GM13977 (cell line): Measurements from ENCODE around the gene DPM3.

Experiments used
- DNase-seq: peaks from one replicate; pipeline ENCODE4 v3.0.0; 2012; ENCODE audit warnings: low spot score
- in situ Hi-C: fragments of 300-500 bp; cut with MboI; formaldehyde crosslinking; loops from one replicate; pipeline ENCODE4 v1.12.0; 2022; ENCODE audit warnings: low sequenced_read_pairs, low pct_unique_long_range_greater_than_20kb, mixed read lengths, inconsistent platforms; ENCODE audit not compliant: unreplicated experiment
- TF ChIP-seq, protein P1 (sequence below): IDR thresholded peaks from 2 replicates; pipeline ENCODE4 v1.5.1; 2012; ENCODE audit warnings: mild to moderate bottlenecking, control low read depth; ENCODE audit not compliant: insufficient read depth; ENCODE audit errors: extremely low read depth, missing control alignments

Gene DPM3

DNA sequence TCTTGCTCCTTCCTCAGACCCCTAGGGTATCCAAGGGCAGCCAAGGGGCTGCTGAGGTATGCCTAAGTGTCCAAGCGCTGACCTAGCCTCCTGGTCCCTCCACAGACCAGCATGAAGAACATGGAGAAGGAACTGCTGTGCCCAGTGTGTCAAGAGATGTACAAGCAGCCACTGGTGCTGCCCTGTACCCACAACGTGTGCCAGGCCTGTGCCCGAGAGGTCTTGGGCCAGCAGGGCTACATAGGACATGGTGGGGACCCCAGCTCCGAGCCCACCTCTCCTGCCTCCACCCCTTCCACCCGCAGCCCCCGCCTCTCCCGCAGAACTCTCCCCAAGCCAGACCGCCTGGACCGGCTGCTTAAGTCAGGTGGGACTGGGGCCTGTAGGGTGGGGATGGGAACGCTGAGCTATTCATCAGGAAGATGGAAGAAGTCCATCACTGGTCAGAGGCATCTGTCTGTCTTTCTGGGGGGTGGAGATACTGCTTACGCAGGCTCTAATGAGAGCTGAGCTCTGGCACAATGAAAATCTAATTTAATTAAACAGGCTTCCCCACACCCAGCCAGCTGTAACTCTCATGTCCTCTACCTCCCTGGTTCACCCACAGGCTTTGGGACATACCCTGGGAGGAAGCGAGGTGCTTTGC is 35.1 kb upstream of the DPM3 start:
- TF ChIP-seq, protein P1, sequence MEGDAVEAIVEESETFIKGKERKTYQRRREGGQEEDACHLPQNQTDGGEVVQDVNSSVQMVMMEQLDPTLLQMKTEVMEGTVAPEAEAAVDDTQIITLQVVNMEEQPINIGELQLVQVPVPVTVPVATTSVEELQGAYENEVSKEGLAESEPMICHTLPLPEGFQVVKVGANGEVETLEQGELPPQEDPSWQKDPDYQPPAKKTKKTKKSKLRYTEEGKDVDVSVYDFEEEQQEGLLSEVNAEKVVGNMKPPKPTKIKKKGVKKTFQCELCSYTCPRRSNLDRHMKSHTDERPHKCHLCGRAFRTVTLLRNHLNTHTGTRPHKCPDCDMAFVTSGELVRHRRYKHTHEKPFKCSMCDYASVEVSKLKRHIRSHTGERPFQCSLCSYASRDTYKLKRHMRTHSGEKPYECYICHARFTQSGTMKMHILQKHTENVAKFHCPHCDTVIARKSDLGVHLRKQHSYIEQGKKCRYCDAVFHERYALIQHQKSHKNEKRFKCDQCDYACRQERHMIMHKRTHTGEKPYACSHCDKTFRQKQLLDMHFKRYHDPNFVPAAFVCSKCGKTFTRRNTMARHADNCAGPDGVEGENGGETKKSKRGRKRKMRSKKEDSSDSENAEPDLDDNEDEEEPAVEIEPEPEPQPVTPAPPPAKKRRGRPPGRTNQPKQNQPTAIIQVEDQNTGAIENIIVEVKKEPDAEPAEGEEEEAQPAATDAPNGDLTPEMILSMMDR = no peak
- in situ Hi-C loops = no loop called here
- DNase-seq = peak; percentile 21

GRCh38 chr1:155174324-155175280 is 34.3 kb upstream of the DPM3 start:
- TF ChIP-seq, protein P1 = no peak
- in situ Hi-C loops = no loop called here
- DNase-seq = peak; percentile 53

- in situ Hi-C loops = no loop called here
- TF ChIP-seq, protein P1 = no peak
- peak; percentile 83 for DNase-seq
Observed at GRCh38 chr1:155173478-155174323, 33.4 kb upstream of the DPM3 start, which contains the start of gene TRIM46. TRIM46 (plus strand) TSS chr1:155173849; CDS start chr1:155173967, 118 bp downstream.

GRCh38 chr1:155172732-155173477 is 32.6 kb upstream of the DPM3 start, which contains the start of gene KRTCAP2:
KRTCAP2 (minus strand) TSS chr1:155173304; CDS start chr1:155173224, 80 bp downstream.
- in situ Hi-C loops = no loop called here
- TF ChIP-seq, protein P1 = peak; percentile 95
- DNase-seq = peak; percentile 98

DNA sequence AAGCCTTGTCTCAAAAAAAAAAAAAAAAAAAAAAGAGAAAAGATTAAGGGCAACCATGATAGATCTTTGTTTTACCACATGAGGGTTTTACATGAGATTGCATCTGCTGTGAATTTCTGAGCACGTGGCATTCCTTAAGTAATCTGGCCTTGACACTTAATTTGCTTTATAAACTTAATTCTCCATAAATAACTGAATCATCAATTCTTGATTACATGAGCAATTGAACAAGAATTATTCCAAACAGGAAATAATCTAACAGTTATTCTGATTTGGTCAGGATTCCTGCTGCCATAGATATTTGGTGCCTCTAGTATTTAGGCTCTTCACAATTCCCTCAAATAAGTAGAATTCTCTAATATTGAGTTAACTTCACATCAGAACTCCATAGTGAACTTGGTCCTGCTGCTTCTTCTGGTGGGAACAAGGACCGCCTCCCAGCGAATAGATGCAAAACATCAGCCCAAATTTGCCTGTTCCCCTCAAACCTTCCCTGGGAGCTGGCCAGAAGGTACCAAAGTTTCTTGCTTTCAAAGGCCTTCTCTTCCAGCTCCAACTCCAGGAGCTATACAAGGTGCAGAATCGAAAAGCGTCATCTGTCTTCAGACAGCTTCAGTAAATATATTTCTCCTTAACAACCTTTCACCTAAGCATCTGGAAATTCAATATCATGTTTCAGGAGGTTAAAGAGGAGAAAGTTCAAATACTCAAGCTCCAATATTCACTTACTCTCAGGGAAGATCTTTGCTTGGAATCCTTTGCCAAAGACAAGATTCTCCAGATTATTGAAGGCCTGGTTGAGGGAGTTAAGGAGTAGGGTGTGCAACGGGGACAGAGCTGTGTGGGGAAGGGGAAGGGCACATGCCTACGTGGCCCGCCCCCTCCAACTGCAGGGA is 31.8 kb upstream of the DPM3 start:
- TF ChIP-seq, protein P1 = no peak
- DNase-seq = no peak
- in situ Hi-C loops = no loop called here
